Motor neuron (in vitro differentiated cells): Measurements from ENCODE around the gene RGL3. TPM values are rescaled to one million over a fixed set of nuclear protein-coding genes. Genes with fewer than 3 reads are reported as not detected.
A peak's percentile ranks its signal among the peaks of the same experiment; 100 is the strongest.
"Not testable (repeated sequence)": the region's sequence is repeated elsewhere in the genome, so short reads cannot be mapped to it uniquely, and the experiment has no call there.

ENCODE experiments used
- ATAC-seq, 8 experiments: fragments of 200-7000 bp; cut with Tn5 transposase; replicated peaks in 6 of 8; 2 replicates each; pipeline ENCODE4 v1.8.0; 2021; ENCODE audit warnings: mild to moderate bottlenecking in 8 of 8, moderate library complexity in 8 of 8
- H3K27ac ChIP-seq, 2 donors: fragments of 250-450 bp; sonication (Bioruptor Pico); 2 replicates each; pipeline ENCODE4 v1.9.0; 2021; ENCODE audit warnings: antibody characterized with exemption in 2 of 2, mild to moderate bottlenecking in 2 of 2, moderate library complexity in 1 of 2
- H3K4me1 ChIP-seq, 2 donors: fragments of 250-450 bp; sonication (Bioruptor Pico); replicated peaks in 1 of 2; 2 replicates each; pipeline ENCODE4 v1.6.1; 2021; ENCODE audit warnings: antibody characterized with exemption in 2 of 2, mild to moderate bottlenecking in 2 of 2, moderate library complexity in 1 of 2
- H3K4me3 ChIP-seq, 5 donors: fragments of 250-450 bp; sonication (Bioruptor Pico); 2 replicates each; pipeline ENCODE4 v1.9.0; 2021; ENCODE audit warnings: antibody characterized with exemption in 5 of 5, mild to moderate bottlenecking in 5 of 5, moderate library complexity in 4 of 5
- WGBS, 10 experiments: fragments of 450-650 bp; shearing (Covaris generic); methylation state at CpG; one replicate each; pipeline ENCODE4 v1.0.0; 2022; 5-methylcytosine and 5-hydroxymethylcytosine counted together
- in situ Hi-C, 9 experiments: fragments of 400-800 bp; cut with MboI; loops; one replicate each; pipeline ENCODE4 v1.15.0; 2021; ENCODE audit warnings: low sequenced_read_pairs in 9 of 9, low pct_unique_long_range_greater_than_20kb in 2 of 9; ENCODE audit not compliant: unreplicated experiment in 9 of 9
- total RNA-seq, 8 experiments: library from RNA; unstranded; fragments of 300-600 nt; gene quantifications; 2 replicates each; pipeline versions ENCODE4 v1.2.3 to v1.2.4, GENCODE V29; 2022

The RGL3 gene
- total RNA-seq, 8 experiments from 2014 or later, result 0.60 to 3.1 (median 1.2) TPM

GRCh38 chr19:11356074-11356397 lies 63.1 kb downstream of the RGL3 start:
- peak in 1 of 8 experiments; percentile 3 for ATAC-seq
- peak overlapping the region; percentile 47 to 70 (median 61) for H3K4me3 ChIP-seq
- in situ Hi-C loops, result no loop called here
- WGBS, 10 experiments, result 57 to 100% (median 64%) methylated on average over 2 to 3 of the region's 6 CpGs; no CpG with 5 or more reads in 7 of the 10 experiments
- peaks cover 3 to 8% of the 10 kb centered on the region in 2 donors for H3K4me1 ChIP-seq
- no peak overlapping the region for H3K27ac ChIP-seq

GRCh38 chr19:11355160-11356073 lies 63.7 kb downstream of the RGL3 start, which contains the start of gene PLPPR2:
TSS of gene PLPPR2 (plus strand) at chr19:11355432. CDS start at chr19:11357674, 2,242 bp downstream.
- Histone ChIP-seq H3K4me3 (peak within 1 kb of the TSS; percentile 47 to 70 (median 61)), H3K4me1 (peaks cover 0 to 5% of the 10 kb centered on the region in 2 donors), H3K27ac (peak within 1 kb of the TSS in 1 of 2 donors; percentile 41)
- in situ Hi-C loops, result no loop called here
- peak; percentile 84 to 98 (median 90) for ATAC-seq
- 0 to 69% (median 40%) methylated on average over 1 to 2 of the region's 62 CpGs; no CpG with 5 or more reads in 6 of the 10 experiments for WGBS, 10 experiments

- H3K4me3 ChIP-seq, ATAC-seq, H3K4me1 ChIP-seq, in situ Hi-C loops, H3K27ac ChIP-seq: not testable (repeated sequence)
- WGBS, 10 experiments, result 85 to 100% (median 100%) methylated on average over 2 to 4 of the region's 4 CpGs; no CpG with 5 or more reads in 7 of the 10 experiments
Measured at GRCh38 chr19:11354102-11354501, 65.0 kb downstream of the RGL3 start.

- 40 to 88% (median 55%) methylated on average over 1 to 4 of the region's 4 CpGs; no CpG with 5 or more reads in 6 of the 10 experiments for WGBS, 10 experiments
- no peak for ATAC-seq
- in situ Hi-C loops, result no loop called here
- Histone ChIP-seq H3K4me1 (peaks cover 7 to 9% of the 10 kb centered on the region in 2 donors), H3K4me3 (no peak overlapping the region), H3K27ac (no peak overlapping the region)
Measured at GRCh38 chr19:11349171-11349570, 69.9 kb downstream of the RGL3 start.

GRCh38 chr19:11347546-11348039 lies 71.5 kb downstream of the RGL3 start:
- no peak for ATAC-seq
- in situ Hi-C loops, result no loop called here
- WGBS, 10 experiments, result 0 to 89% (median 67%) methylated on average over 1 to 3 of the region's 7 CpGs; no CpG with 5 or more reads in 5 of the 10 experiments
- H3K4me3 ChIP-seq, result no peak overlapping the region
- peaks cover 7 to 9% of the 10 kb centered on the region in 2 donors for H3K4me1 ChIP-seq
- no peak overlapping the region for H3K27ac ChIP-seq

GRCh38 chr19:11346104-11346940 lies 72.8 kb downstream of the RGL3 start, which contains the start of the genes CCDC159 and TMEM205:
TSS of gene CCDC159 (plus strand) at chr19:11346519. CDS start at chr19:11346607, 88 bp downstream.
TSS of gene TMEM205 (minus strand) at chr19:11346268. CDS start at chr19:11345619, 649 bp downstream.
- 0 to 3% (median 0%) methylated on average over 1 to 22 of the region's 50 CpGs; no CpG with 5 or more reads in 2 of the 10 experiments for WGBS, 10 experiments
- peaks cover 7 to 9% of the 10 kb centered on the region in 2 donors for H3K4me1 ChIP-seq
- in situ Hi-C loops, result no loop called here
- H3K4me3 ChIP-seq, result peak within 1 kb of the TSS; percentile 50 to 92 (median 72)
- peak within 1 kb of the TSS; percentile 59 to 69 for H3K27ac ChIP-seq
- peak; percentile 91 to 93 (median 92) for ATAC-seq

GRCh38 chr19:11345122-11345803 lies 73.9 kb downstream of the RGL3 start:
- ATAC-seq, result no peak
- WGBS, 10 experiments, result 0 to 40% (median 25%) methylated on average over 1 to 5 of the region's 15 CpGs; no CpG with 5 or more reads in 6 of the 10 experiments
- Histone ChIP-seq H3K4me3 (peak overlapping the region; percentile 50 to 92 (median 72)), H3K27ac (no peak overlapping the region), H3K4me1 (peaks cover 7 to 9% of the 10 kb centered on the region in 2 donors)
- in situ Hi-C loops, result no loop called here

Other genes with a start within 250 kb of the RGL3 start
- gene KANK2, start 221.8 kb downstream of the RGL3 start, total RNA-seq, result 10 to 100 TPM in 5 of 8 experiments, 1 to 10 TPM in 3; 3.3 to 82.6 (median 30.3) TPM
- under 1 TPM in 2 of 8 experiments, not detected in 6; 0.49 to 0.85 TPM for gene ANGPTL8, start 179.7 kb downstream of the RGL3 start, total RNA-seq
- 10 to 100 TPM in 6 of 8 experiments, 1 to 10 TPM in 2; 5.4 to 60.0 (median 14.7) TPM for gene DOCK6, start 156.8 kb downstream of the RGL3 start, total RNA-seq
- not detected for gene TSPAN16, start 123.2 kb downstream of the RGL3 start, total RNA-seq
- gene RAB3D, start 79.7 kb downstream of the RGL3 start, total RNA-seq, result 10 to 100 TPM in 4 of 8 experiments, 1 to 10 TPM in 4; 7.6 to 21.6 (median 10.7) TPM
- 100 to 1,000 TPM in 3 of 8 experiments, 10 to 100 TPM in 5; 72.1 to 148 (median 92.9) TPM for gene TMEM205, start 73.0 kb downstream of the RGL3 start, total RNA-seq
- gene CCDC159, start 72.8 kb downstream of the RGL3 start, total RNA-seq, result 10 to 100 TPM in 5 of 8 experiments, 1 to 10 TPM in 3; 4.4 to 22.3 (median 14.4) TPM
- gene PLPPR2, start 63.9 kb downstream of the RGL3 start, total RNA-seq, result 10 to 100 TPM; 21.5 to 46.5 (median 28.0) TPM
- 1 to 10 TPM; 1.7 to 4.0 (median 2.2) TPM for gene SWSAP1, start 44.6 kb downstream of the RGL3 start, total RNA-seq
- gene EPOR, start 35.0 kb downstream of the RGL3 start, total RNA-seq, result 1 to 10 TPM; 1.7 to 6.1 (median 3.4) TPM
- gene ODAD3, start 15.8 kb upstream of the RGL3 start, total RNA-seq, result 1 to 10 TPM in 5 of 8 experiments, under 1 TPM in 3; 0.45 to 5.1 (median 1.6) TPM
- 100 to 1,000 TPM; 160 to 255 (median 196) TPM for gene PRKCSH, start 16.3 kb upstream of the RGL3 start, total RNA-seq
- gene ELAVL3, start 61.7 kb upstream of the RGL3 start, total RNA-seq, result 10 to 100 TPM in 5 of 8 experiments, under 1 TPM in 3; 0.22 to 95.6 (median 47.7) TPM
- gene ZNF653, start 86.5 kb upstream of the RGL3 start, total RNA-seq, result 10 to 100 TPM in 3 of 8 experiments, 1 to 10 TPM in 5; 2.5 to 12.8 (median 8.4) TPM
- gene ECSIT, start 109.8 kb upstream of the RGL3 start, total RNA-seq, result 10 to 100 TPM; 20.9 to 56.9 (median 47.6) TPM
- 10 to 100 TPM in 1 of 8 experiments, 1 to 10 TPM in 6, under 1 TPM in 1; 0.55 to 11.5 (median 1.6) TPM for gene CNN1, start 119.5 kb upstream of the RGL3 start, total RNA-seq
- gene ELOF1, start 139.9 kb upstream of the RGL3 start, total RNA-seq, result 10 to 100 TPM; 48.1 to 93.5 (median 58.2) TPM
- 10 to 100 TPM in 1 of 8 experiments, 1 to 10 TPM in 5, under 1 TPM in 2; 0.29 to 10.1 (median 2.4) TPM for gene ACP5, start 158.3 kb upstream of the RGL3 start, total RNA-seq
- 10 to 100 TPM in 7 of 8 experiments, 1 to 10 TPM in 1; 6.8 to 55.7 (median 42.5) TPM for gene ZNF627, start 178.2 kb upstream of the RGL3 start, total RNA-seq